Progenitor cell of endocrine pancreas (in vitro differentiated cells): ENCODE results near the gene MOB3B. TPM values are rescaled to one million over a fixed set of nuclear protein-coding genes. Genes with fewer than 3 reads are reported as not detected.

Experiments used
- DNase-seq: peaks from one replicate; pipeline ENCODE4 v3.0.0; 2021; ENCODE audit warnings: low spot score; ENCODE audit not compliant: unreplicated experiment
- H3K27ac Mint-ChIP-seq: 2 replicates; pipeline ENCODE4 v1.8.0; 2021; ENCODE audit warnings: mild to moderate bottlenecking, moderate library complexity, mixed read lengths
- H3K27me3 Mint-ChIP-seq: 2 replicates; pipeline ENCODE4 v1.8.0; 2021; ENCODE audit warnings: mixed read lengths
- H3K36me3 Mint-ChIP-seq: 2 replicates; pipeline ENCODE4 v1.8.0; 2022; ENCODE audit warnings: mixed read lengths; ENCODE audit not compliant: insufficient read depth
- H3K4me1 Mint-ChIP-seq: 2 replicates; pipeline ENCODE4 v1.8.0; 2021; ENCODE audit warnings: low read depth, mixed read lengths
- H3K4me3 Mint-ChIP-seq: 2 replicates; pipeline ENCODE4 v1.8.0; 2021; ENCODE audit warnings: low read depth, mild to moderate bottlenecking, moderate library complexity, mixed read lengths
- H3K9me3 Mint-ChIP-seq: 2 replicates; pipeline ENCODE4 v1.8.0; 2021; ENCODE audit warnings: low read depth, mixed read lengths
- CTCF ChIP-seq: fragments of 200-600 bp; sonication (generic); IDR thresholded peaks from one replicate; pipeline ENCODE4 v1.5.0; 2021; ENCODE audit warnings: antibody characterized with exemption, mild to moderate bottlenecking; ENCODE audit not compliant: unreplicated experiment
- total RNA-seq: library from RNA; stranded (reverse); gene quantifications from 2 replicates; pipeline ENCODE4 v1.2.1, GENCODE V29; 2021

Gene MOB3B
- total RNA-seq, 1 donor from 2014 or later, result 15.4 TPM

- no peak for DNase-seq
- TF ChIP-seq CTCF, result no peak
- peak overlapping the region; percentile 95 for H3K27ac Mint-ChIP-seq
Observed at GRCh38 chr9:27572061-27572460, 42.4 kb upstream of the MOB3B start.

GRCh38 chr9:27571011-27571410, 41.4 kb upstream of the MOB3B start:
- DNase-seq, result no peak
- no peaks in the 10 kb centered on the region for H3K9me3 Mint-ChIP-seq
- H3K36me3 Mint-ChIP-seq, result peaks cover 4% of the 10 kb centered on the region
- H3K27me3 Mint-ChIP-seq, result no peaks in the 10 kb centered on the region
- no peak for TF ChIP-seq CTCF
- H3K4me3 Mint-ChIP-seq, result no peak overlapping the region
- peaks cover 17% of the 10 kb centered on the region for H3K4me1 Mint-ChIP-seq
- H3K27ac Mint-ChIP-seq, result no peak overlapping the region

More at GRCh38 chr9:27572061-27572460, 42.4 kb upstream of the MOB3B start:
- no peaks in the 10 kb centered on the region for H3K27me3 Mint-ChIP-seq
- peaks cover 17% of the 10 kb centered on the region for H3K4me1 Mint-ChIP-seq
- H3K9me3 Mint-ChIP-seq, result no peaks in the 10 kb centered on the region
- no peaks in the 10 kb centered on the region for H3K36me3 Mint-ChIP-seq
- peak overlapping the region; percentile 98 for H3K4me3 Mint-ChIP-seq

- Mint-ChIP-seq H3K4me1 (peaks cover 12% of the 10 kb centered on the region), H3K36me3 (peaks cover 4% of the 10 kb centered on the region), H3K9me3 (no peaks in the 10 kb centered on the region), H3K4me3 (no peak overlapping the region), H3K27ac (no peak overlapping the region), H3K27me3 (no peaks in the 10 kb centered on the region)
- DNase-seq, result no peak
- no peak for TF ChIP-seq CTCF
Observed at GRCh38 chr9:27569406-27569805, 39.8 kb upstream of the MOB3B start.

DNA sequence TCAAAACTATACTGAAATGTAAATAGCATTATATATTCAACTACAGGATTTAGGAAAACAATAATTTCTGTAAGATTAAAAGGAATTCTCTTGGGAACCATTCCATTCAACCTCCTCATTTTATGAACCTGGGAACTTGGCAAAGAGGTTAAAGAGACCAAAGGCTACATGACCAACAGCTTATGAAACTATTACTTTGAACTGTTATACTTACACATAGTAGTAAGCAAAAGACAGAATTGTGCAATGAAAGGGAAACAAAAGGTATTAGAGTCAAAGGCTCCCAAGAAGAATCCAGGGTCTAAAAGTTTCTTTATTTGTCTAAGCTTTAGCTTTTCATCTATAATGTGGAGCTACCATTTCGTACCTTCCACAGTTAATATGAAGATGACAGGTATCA, 36.5 kb upstream of the MOB3B start:
- H3K27ac Mint-ChIP-seq, result no peak overlapping the region
- no peak overlapping the region for H3K4me3 Mint-ChIP-seq
- no peak for TF ChIP-seq CTCF
- H3K4me1 Mint-ChIP-seq, result peaks cover 2% of the 10 kb centered on the region
- no peaks in the 10 kb centered on the region for H3K27me3 Mint-ChIP-seq
- H3K9me3 Mint-ChIP-seq, result no peaks in the 10 kb centered on the region
- H3K36me3 Mint-ChIP-seq, result peaks cover 6% of the 10 kb centered on the region
- no peak for DNase-seq

- DNase-seq, result no peak
- peak overlapping the region; percentile 60 for H3K27ac Mint-ChIP-seq
- TF ChIP-seq CTCF, result no peak
- no peaks in the 10 kb centered on the region for H3K9me3 Mint-ChIP-seq
- H3K27me3 Mint-ChIP-seq, result no peaks in the 10 kb centered on the region
- H3K4me3 Mint-ChIP-seq, result no peak overlapping the region
- peaks cover 7% of the 10 kb centered on the region for H3K36me3 Mint-ChIP-seq
- peaks cover 2% of the 10 kb centered on the region for H3K4me1 Mint-ChIP-seq
Observed at GRCh38 chr9:27565696-27566095, 36.1 kb upstream of the MOB3B start.
